B cell (primary cell): ENCODE data around the gene ELK3.

Source experiments
- EZH2 ChIP-seq: IDR thresholded peaks from 2 replicates; pipeline ENCODE4 v1.6.1; 2012; ENCODE audit warnings: borderline replicate concordance, low read depth, mild to moderate bottlenecking, moderate library complexity, low read length; ENCODE audit not compliant: insufficient read depth, poor library complexity, severe bottlenecking
- TF ChIP-seq, protein P1 (sequence below): fragments of 200-600 bp; IDR thresholded peaks from one replicate; pipeline ENCODE4 v1.8.0; 2022; ENCODE audit warnings: antibody characterized with exemption, mild to moderate bottlenecking

DNA sequence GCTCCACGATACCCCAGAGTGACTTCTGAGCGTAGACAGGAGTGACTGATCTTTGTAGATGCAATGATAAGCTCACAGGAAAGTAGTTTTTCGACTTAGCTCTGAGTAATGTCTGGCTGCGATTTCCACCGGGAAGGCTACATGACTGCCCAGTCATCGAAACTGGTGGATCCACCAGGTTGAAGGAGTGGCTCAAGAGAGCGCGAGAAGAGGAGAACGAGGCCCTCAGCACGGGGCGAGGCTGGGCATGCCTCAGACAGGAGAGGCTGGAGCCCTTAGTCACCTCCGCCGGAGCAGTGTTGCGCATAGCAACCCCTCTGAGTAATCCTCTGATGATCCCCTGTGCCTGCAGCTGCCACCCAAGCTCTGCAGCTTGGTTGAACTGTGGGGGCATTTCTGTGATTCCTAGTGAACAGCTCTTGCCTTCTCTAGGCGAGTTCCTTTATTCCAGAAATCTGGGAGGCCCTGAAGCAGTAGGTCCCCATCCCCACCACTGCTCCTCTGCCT, 25.6 kb downstream of the ELK3 start:
- TF ChIP-seq, protein P1, sequence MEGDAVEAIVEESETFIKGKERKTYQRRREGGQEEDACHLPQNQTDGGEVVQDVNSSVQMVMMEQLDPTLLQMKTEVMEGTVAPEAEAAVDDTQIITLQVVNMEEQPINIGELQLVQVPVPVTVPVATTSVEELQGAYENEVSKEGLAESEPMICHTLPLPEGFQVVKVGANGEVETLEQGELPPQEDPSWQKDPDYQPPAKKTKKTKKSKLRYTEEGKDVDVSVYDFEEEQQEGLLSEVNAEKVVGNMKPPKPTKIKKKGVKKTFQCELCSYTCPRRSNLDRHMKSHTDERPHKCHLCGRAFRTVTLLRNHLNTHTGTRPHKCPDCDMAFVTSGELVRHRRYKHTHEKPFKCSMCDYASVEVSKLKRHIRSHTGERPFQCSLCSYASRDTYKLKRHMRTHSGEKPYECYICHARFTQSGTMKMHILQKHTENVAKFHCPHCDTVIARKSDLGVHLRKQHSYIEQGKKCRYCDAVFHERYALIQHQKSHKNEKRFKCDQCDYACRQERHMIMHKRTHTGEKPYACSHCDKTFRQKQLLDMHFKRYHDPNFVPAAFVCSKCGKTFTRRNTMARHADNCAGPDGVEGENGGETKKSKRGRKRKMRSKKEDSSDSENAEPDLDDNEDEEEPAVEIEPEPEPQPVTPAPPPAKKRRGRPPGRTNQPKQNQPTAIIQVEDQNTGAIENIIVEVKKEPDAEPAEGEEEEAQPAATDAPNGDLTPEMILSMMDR, result no peak
- no peak for TF ChIP-seq EZH2
